ENCODE results near the gene MBLAC1. TPM values are rescaled to one million over a fixed set of nuclear protein-coding genes. Genes with fewer than 3 reads are reported as not detected.

The MBLAC1 gene
- total RNA-seq, 1 experiment from 2014 or later, result 3.2 TPM

DNA sequence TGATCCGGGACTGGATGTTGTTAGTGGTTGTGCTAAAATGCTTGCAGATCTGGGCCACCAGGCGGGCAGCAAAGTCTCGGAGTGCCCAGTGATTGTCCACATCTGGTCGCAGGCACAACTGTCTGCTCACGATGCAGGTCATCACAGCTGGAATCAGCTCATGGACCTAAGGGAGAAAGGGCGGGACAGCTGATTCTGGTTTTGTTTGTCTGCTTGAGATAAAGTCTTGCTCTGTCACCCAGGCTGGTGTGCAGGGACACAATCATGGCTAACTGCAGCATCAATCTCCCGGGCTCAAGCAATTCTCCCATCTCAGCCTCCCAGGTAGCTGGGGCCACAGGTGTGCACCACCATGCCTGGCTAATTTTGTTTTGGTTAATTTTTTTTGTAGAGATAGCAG lies 15.6 kb upstream of the MBLAC1 start:
- Mint-ChIP-seq H3K27me3 (ENCODE audit: insufficient read depth, unreplicated experiment) (no peaks in the 10 kb centered on the region), H3K36me3 (ENCODE audit: insufficient read depth, unreplicated experiment) (peaks cover 68% of the 10 kb centered on the region), H3K27ac (ENCODE audit: unreplicated experiment) (no peak overlapping the region), H3K9me3 (ENCODE audit: unreplicated experiment) (peaks cover 4% of the 10 kb centered on the region), H3K4me3 (ENCODE audit: unreplicated experiment) (no peak overlapping the region), H3K4me1 (ENCODE audit: low read depth, unreplicated experiment) (peaks cover 5% of the 10 kb centered on the region)
- POLR2A ChIA-PET, result interaction anchor here (1.3 kb wide), 1 partner anchor 9 kb away, joined by 4 read pairs; the partner anchor contains the start of genes AP4M1 and MCM7
- intact Hi-C loops (cut with micrococcal nuclease; ENCODE audit: unreplicated experiment), result no loop called here
- TF ChIP-seq, protein P1, sequence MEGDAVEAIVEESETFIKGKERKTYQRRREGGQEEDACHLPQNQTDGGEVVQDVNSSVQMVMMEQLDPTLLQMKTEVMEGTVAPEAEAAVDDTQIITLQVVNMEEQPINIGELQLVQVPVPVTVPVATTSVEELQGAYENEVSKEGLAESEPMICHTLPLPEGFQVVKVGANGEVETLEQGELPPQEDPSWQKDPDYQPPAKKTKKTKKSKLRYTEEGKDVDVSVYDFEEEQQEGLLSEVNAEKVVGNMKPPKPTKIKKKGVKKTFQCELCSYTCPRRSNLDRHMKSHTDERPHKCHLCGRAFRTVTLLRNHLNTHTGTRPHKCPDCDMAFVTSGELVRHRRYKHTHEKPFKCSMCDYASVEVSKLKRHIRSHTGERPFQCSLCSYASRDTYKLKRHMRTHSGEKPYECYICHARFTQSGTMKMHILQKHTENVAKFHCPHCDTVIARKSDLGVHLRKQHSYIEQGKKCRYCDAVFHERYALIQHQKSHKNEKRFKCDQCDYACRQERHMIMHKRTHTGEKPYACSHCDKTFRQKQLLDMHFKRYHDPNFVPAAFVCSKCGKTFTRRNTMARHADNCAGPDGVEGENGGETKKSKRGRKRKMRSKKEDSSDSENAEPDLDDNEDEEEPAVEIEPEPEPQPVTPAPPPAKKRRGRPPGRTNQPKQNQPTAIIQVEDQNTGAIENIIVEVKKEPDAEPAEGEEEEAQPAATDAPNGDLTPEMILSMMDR (IDR thresholded peaks at IDR 0.05; ENCODE audit: insufficient read depth in 1 of 2, low read depth in 1 of 2, low read length in 1 of 2, severe bottlenecking in 1 of 2, unreplicated experiment in 1 of 2), result no peak
- Histone ChIP-seq H3K4me1 (no peaks in the 10 kb centered on the region), H3K9me3 (no peaks in the 10 kb centered on the region), H3K4me3 (ENCODE audit: low read depth, low read length) (no peak overlapping the region), H3K27me3 (replicated peaks; ENCODE audit: control insufficient read depth, insufficient read depth, low read length) (no peaks in the 10 kb centered on the region), H3K36me3 (ENCODE audit: control insufficient read depth, insufficient read depth, low read length) (peaks cover 2% of the 10 kb centered on the region; the same call in 1 of the 2 replicates)
- no peak for DNase-seq
- CTCF ChIA-PET, result no interaction called here
- BruUV-seq (replicated peaks), result no TSS peak

DNA sequence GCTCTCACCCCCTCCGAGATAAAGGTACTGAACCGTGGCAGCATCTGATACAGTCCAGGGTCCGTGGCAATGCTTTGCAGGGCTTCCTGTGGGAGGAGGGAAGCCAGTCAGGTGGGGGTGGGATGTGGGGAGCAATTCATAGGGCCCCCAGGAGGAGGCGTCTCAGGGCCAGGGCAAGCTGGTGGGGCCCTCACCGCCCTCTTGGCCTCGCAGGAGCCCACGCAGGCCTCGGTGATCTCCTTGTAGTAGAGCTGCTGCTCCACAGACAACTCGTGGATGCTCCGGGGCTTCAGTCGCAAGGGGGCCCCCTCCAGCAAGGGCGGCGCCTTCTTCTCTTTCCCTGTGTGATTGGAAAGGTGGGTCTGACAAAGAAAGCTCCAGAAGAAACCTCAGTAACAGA lies 14.9 kb upstream of the MBLAC1 start:
- Histone ChIP-seq H3K27me3 (replicated peaks; ENCODE audit: control insufficient read depth, insufficient read depth, low read length) (no peaks in the 10 kb centered on the region), H3K4me1 (peaks cover 3% of the 10 kb centered on the region; the same call in 1 of the 2 replicates), H3K9me3 (no peaks in the 10 kb centered on the region), H3K36me3 (ENCODE audit: control insufficient read depth, insufficient read depth, low read length) (peaks cover 2% of the 10 kb centered on the region; the same call in 1 of the 2 replicates), H3K4me3 (ENCODE audit: low read depth, low read length) (no peak overlapping the region)
- ChIA-PET POLR2A (interaction anchor here (1.3 kb wide), 1 partner anchor 10 kb away, joined by 4 read pairs; the partner anchor contains the start of genes AP4M1 and MCM7), CTCF (interaction anchor here (1.3 kb wide), 1 partner anchor 19 kb away, joined by 3 read pairs; no protein-coding TSS in a partner anchor)
- Mint-ChIP-seq H3K9me3 (ENCODE audit: unreplicated experiment) (peaks cover 9% of the 10 kb centered on the region), H3K4me3 (ENCODE audit: unreplicated experiment) (no peak overlapping the region), H3K36me3 (ENCODE audit: insufficient read depth, unreplicated experiment) (peaks cover 60% of the 10 kb centered on the region), H3K4me1 (ENCODE audit: low read depth, unreplicated experiment) (peaks cover 13% of the 10 kb centered on the region), H3K27ac (ENCODE audit: unreplicated experiment) (no peak overlapping the region), H3K27me3 (ENCODE audit: insufficient read depth, unreplicated experiment) (no peaks in the 10 kb centered on the region)
- intact Hi-C loops (cut with micrococcal nuclease; ENCODE audit: unreplicated experiment), result no loop called here
- BruUV-seq (replicated peaks), result no TSS peak
- no peak for DNase-seq
- TF ChIP-seq, protein P1 (IDR thresholded peaks at IDR 0.05; ENCODE audit: insufficient read depth in 1 of 2, low read depth in 1 of 2, low read length in 1 of 2, severe bottlenecking in 1 of 2, unreplicated experiment in 1 of 2), result peak in 1 of 2 experiments; percentile 16

DNA sequence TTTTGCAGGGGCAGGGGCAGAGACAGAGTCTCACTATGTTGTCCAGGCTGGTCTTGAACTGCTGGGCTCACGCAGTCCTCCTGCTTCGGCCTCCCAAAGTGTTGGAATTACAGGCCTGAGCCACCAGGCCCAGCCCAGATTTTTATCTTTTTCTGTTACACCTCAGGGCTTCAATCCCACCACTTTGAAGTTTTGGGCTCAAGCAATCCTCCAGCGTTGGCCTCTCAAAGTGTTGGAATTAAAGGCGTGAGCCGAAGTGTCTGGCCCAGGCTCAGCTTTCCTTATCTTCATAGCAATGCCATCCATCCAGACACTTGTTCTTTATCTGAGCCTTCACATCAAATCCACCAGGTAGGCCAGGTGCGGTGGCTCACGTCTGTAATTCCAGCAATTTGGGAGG lies 11.7 kb upstream of the MBLAC1 start:
- no TSS peak for BruUV-seq (replicated peaks)
- H3K4me1 ChIP-seq, result peaks cover 4% of the 10 kb centered on the region
- no peak overlapping the region for H3K4me3 ChIP-seq (ENCODE audit: low read depth, low read length)
- Mint-ChIP-seq H3K4me1 (ENCODE audit: low read depth, unreplicated experiment) (peaks cover 13% of the 10 kb centered on the region), H3K4me3 (ENCODE audit: unreplicated experiment) (no peak overlapping the region), H3K27me3 (ENCODE audit: insufficient read depth, unreplicated experiment) (no peaks in the 10 kb centered on the region), H3K36me3 (ENCODE audit: insufficient read depth, unreplicated experiment) (peaks cover 53% of the 10 kb centered on the region), H3K27ac (ENCODE audit: unreplicated experiment) (no peak overlapping the region), H3K9me3 (ENCODE audit: unreplicated experiment) (peaks cover 9% of the 10 kb centered on the region)
- POLR2A ChIA-PET, result no interaction called here
- no peaks in the 10 kb centered on the region; the same call in 1 of the 2 replicates for H3K36me3 ChIP-seq (ENCODE audit: control insufficient read depth, insufficient read depth, low read length)
- intact Hi-C loops (cut with micrococcal nuclease; ENCODE audit: unreplicated experiment), result no loop called here
- no peaks in the 10 kb centered on the region for H3K9me3 ChIP-seq
- TF ChIP-seq, protein P1 (IDR thresholded peaks at IDR 0.05; ENCODE audit: insufficient read depth in 1 of 2, low read depth in 1 of 2, low read length in 1 of 2, severe bottlenecking in 1 of 2, unreplicated experiment in 1 of 2), result no peak
- no peak for DNase-seq
- CTCF ChIA-PET, result interaction anchor here (0.7 kb wide), 2 partner anchors 18 to 735 kb away, joined by 3 to 4 read pairs; no protein-coding TSS in a partner anchor
- no peaks in the 10 kb centered on the region for H3K27me3 ChIP-seq (replicated peaks; ENCODE audit: control insufficient read depth, insufficient read depth, low read length)
